A549 (cell line): ENCODE measurements around the gene FOLR1. TPM values are rescaled to one million over a fixed set of nuclear protein-coding genes. Genes with fewer than 3 reads are reported as not detected.
A peak's percentile ranks its signal among the peaks of the same experiment; 100 is the strongest.

Source experiments
- ATAC-seq, 2 experiments: fragments of 200-7000 bp in 1 of 2; fragments of >200 bp in 1 of 2; cut with Nextera tagmentation in 1 of 2; cut with Tn5 transposase in 1 of 2; 3 replicates each; pipeline versions ENCODE4 v1.8.0 to v1.9.1; 2018 to 2020; ENCODE audit warnings: mild to moderate bottlenecking in 1 of 2, moderate library complexity in 1 of 2
- CTCF ChIA-PET: fragments of 300-600 bp; sonication (Branson Sonifier 250); formaldehyde crosslinking; extraction: SDS; loops from one replicate; lab custom pipeline; 2021; ENCODE audit warnings: antibody characterized with exemption, inconsistent platforms; lab: Yijun Ruan, JAX
- POLR2A ChIA-PET: fragments of 350-600 bp; formaldehyde crosslinking; extraction: SDS; loops from one replicate; lab custom pipeline; 2021; ENCODE audit warnings: antibody characterized with exemption, inconsistent platforms; lab: Yijun Ruan, JAX
- DNase-seq, 2 experiments: peaks; one replicate each; pipeline versions ENCODE4 v3.0.0 to v3.0.0-alpha.2; 2011 to 2016; ENCODE audit warnings: low read depth in 1 of 2, low spot score in 1 of 2
- FAIRE-seq: peaks from 2 replicates; lab custom pipeline; 2011; peaks lifted over from hg19 to GRCh38; lab: Jason Lieb, UNC
- H3K27ac ChIP-seq, 2 experiments: fragments of >200 bp; sonication (Bioruptor Twin); formaldehyde crosslinking; 3 replicates each; pipeline ENCODE4 v1.5.1; 2016 to 2017
- H3K4me1 ChIP-seq: fragments of >200 bp; sonication (Bioruptor Twin); formaldehyde crosslinking; 3 replicates; pipeline ENCODE4 v1.6.1; 2016
- H3K4me2 ChIP-seq: fragments of >200 bp; sonication (Bioruptor Twin); formaldehyde crosslinking; 3 replicates; pipeline ENCODE4 v1.6.1; 2016
- H3K4me3 ChIP-seq: fragments of >200 bp; sonication (Bioruptor Twin); formaldehyde crosslinking; 3 replicates; pipeline ENCODE4 v1.5.1; 2016
- H3K9me3 ChIP-seq: fragments of >200 bp; sonication (Bioruptor Twin); formaldehyde crosslinking; 3 replicates; pipeline ENCODE4 v1.6.1; 2016
- BCL3 ChIP-seq: fragments of >200 bp; sonication (Bioruptor Twin); formaldehyde crosslinking; IDR thresholded peaks from 3 replicates; pipeline ENCODE4 v1.6.1; 2016
- CBX8 ChIP-seq: fragments of 200-600 bp; sonication (generic); IDR thresholded peaks from 2 replicates; pipeline ENCODE4 v1.6.1; 2016
- CHD2 ChIP-seq: fragments of 150-350 bp; IDR thresholded peaks from 2 replicates; pipeline ENCODE4 v1.6.1; 2014; ENCODE audit warnings: low read length; ENCODE audit not compliant: partially characterized antibody
- EP300 ChIP-seq, 2 experiments: fragments of >200 bp; sonication (Bioruptor Twin); formaldehyde crosslinking; IDR thresholded peaks; 2 replicates in 1 of 2; 3 replicates in 1 of 2; pipeline ENCODE4 v1.6.1; 2016 to 2017
- ESRRA ChIP-seq: fragments of 150-350 bp; IDR thresholded peaks from 2 replicates; pipeline ENCODE4 v1.6.1; 2014; ENCODE audit warnings: mild to moderate bottlenecking, low read length, borderline replicate concordance
- FOSL2 ChIP-seq, 2 experiments: fragments of 450-650 bp in 1 of 2; fragments of >200 bp in 1 of 2; sonication (Bioruptor Twin) in 1 of 2; formaldehyde crosslinking; IDR thresholded peaks; 2 replicates each; pipeline versions ENCODE4 v1.5.0 to v1.6.1; 2016 to 2020; ENCODE audit warnings: mild to moderate bottlenecking in 1 of 2, moderate library complexity in 1 of 2
- HDAC2 ChIP-seq: fragments of 200-600 bp; sonication (generic); IDR thresholded peaks from 2 replicates; pipeline ENCODE4 v1.6.1; 2016
- HOXB5 ChIP-seq: fragments of 250-450 bp; sonication (Bioruptor Pico); IDR thresholded peaks from 2 replicates; pipeline ENCODE4 v1.5.0; 2020; ENCODE audit warnings: mild to moderate bottlenecking, moderate library complexity
- JUN ChIP-seq, 2 experiments: fragments of >200 bp; sonication (Bioruptor Twin); formaldehyde crosslinking; IDR thresholded peaks; 2 replicates in 1 of 2; 3 replicates in 1 of 2; pipeline ENCODE4 v1.6.1; 2016 to 2017
- KDM1A ChIP-seq: fragments of 200-600 bp; sonication (generic); IDR thresholded peaks from 2 replicates; pipeline ENCODE4 v1.6.1; 2016; ENCODE audit warnings: low read depth, mild to moderate bottlenecking
- MAFK ChIP-seq: fragments of 450-650 bp; IDR thresholded peaks from 2 replicates; pipeline ENCODE4 v1.6.1; 2014; ENCODE audit not compliant: partially characterized antibody
- MAZ ChIP-seq: fragments of 150-350 bp; IDR thresholded peaks from 2 replicates; pipeline ENCODE4 v1.6.1; 2014; ENCODE audit warnings: antibody characterized with exemption, low read depth, low read length, borderline replicate concordance
- PHF8 ChIP-seq: fragments of 200-600 bp; sonication (generic); IDR thresholded peaks from 2 replicates; pipeline ENCODE4 v1.6.1; 2016; ENCODE audit warnings: low read depth, mild to moderate bottlenecking, antibody characterized with exemption, moderate library complexity, borderline replicate concordance
- POLR2A ChIP-seq: IDR thresholded peaks from 2 replicates; pipeline ENCODE4 v1.6.1; 2012; ENCODE audit warnings: mild to moderate bottlenecking, low read length
- POLR2AphosphoS2 ChIP-seq: conservative IDR thresholded peaks from 2 replicates; pipeline ENCODE4 v1.6.1; 2012; ENCODE audit warnings: low read length, improper control_type of control experiment, inconsistent platforms
- TFCP2L1 ChIP-seq: fragments of 250-450 bp; sonication (Bioruptor Pico); IDR thresholded peaks from 2 replicates; pipeline ENCODE4 v1.5.0; 2021; ENCODE audit warnings: mild to moderate bottlenecking
- WGBS: methylation state at CpG from one replicate; pipeline ENCODE4 v1.1.6; 2017; ENCODE audit errors: missing lambda C conversion rate; 5-methylcytosine and 5-hydroxymethylcytosine counted together
- polyA plus RNA-seq, 4 experiments: library from polyadenylated mRNA; depleted of rRNA in 3 of 4; stranded (reverse); fragments of >200 nt; fragmentation: RNase III in 1 of 4; extraction: RNeasy Plus Mini Kit Qiagen cat#74134 plus additional on column Dnase treatment in 1 of 4; gene quantifications; 2 replicates in 3 of 4; 3 replicates in 1 of 4; pipeline ENCODE4 v1.2.3, GENCODE V29; 2011 to 2017
- TF ChIP-seq, protein P1 (sequence below): IDR thresholded peaks from 2 replicates; pipeline ENCODE4 v1.6.1; 2012; ENCODE audit warnings: low read depth, borderline replicate concordance
- TF ChIP-seq, protein P2 (sequence below): IDR thresholded peaks from 2 replicates; pipeline ENCODE4 v1.6.1; 2012

FOLR1 gene
- polyA plus RNA-seq, 2 of the 4 experiments (the other 2 are of a cell fraction): 0.08 to 0.22 TPM

- H3K9me3 ChIP-seq: no peaks in the 10 kb centered on the region
- H3K27ac ChIP-seq: peak overlapping the region; percentile 97 to 98
- peak overlapping the region; percentile 92 for H3K4me3 ChIP-seq
- DNase-seq (peak; percentile 53 to 92), ATAC-seq (peak; percentile 75 to 88), FAIRE-seq (no peak)
- POLR2A ChIA-PET: interaction anchor here (0.6 to 1.1 kb wide), 6 partner anchors 14 to 124 kb away, joined by 3 to 4 read pairs (median 4); partner anchors contain the start of gene ANAPC15
- 1% methylated on average over 28 of the region's 47 CpGs for WGBS
- TF ChIP-seq KDM1A: 0 out of 2 replicates have a peak, but pooled peaks have one; percentile 21
- no peak for TF ChIP-seq FOSL2 (IDR thresholded peaks at IDR 0.05)
- TF ChIP-seq FOSL2 (CRISPR knock-in tag; IDR thresholded peaks at IDR 0.05): no peak
- TF ChIP-seq PHF8: peak; percentile 18; the same call in 1 of the 2 replicates
- no peak for TF ChIP-seq CHD2
- TF ChIP-seq, protein P1, sequence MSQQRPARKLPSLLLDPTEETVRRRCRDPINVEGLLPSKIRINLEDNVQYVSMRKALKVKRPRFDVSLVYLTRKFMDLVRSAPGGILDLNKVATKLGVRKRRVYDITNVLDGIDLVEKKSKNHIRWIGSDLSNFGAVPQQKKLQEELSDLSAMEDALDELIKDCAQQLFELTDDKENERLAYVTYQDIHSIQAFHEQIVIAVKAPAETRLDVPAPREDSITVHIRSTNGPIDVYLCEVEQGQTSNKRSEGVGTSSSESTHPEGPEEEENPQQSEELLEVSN: no peak
- TF ChIP-seq MAZ: no peak
- TF ChIP-seq CBX8: no peak
- TF ChIP-seq EP300 (IDR thresholded peaks at IDR 0.05): no peak
- TF ChIP-seq MAFK: peak; percentile 9
- no peak for TF ChIP-seq POLR2AphosphoS2
- TF ChIP-seq POLR2A: no peak
- TF ChIP-seq, protein P2, sequence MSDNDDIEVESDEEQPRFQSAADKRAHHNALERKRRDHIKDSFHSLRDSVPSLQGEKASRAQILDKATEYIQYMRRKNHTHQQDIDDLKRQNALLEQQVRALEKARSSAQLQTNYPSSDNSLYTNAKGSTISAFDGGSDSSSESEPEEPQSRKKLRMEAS: peak; percentile 55; the same call in 1 of the 2 replicates
- TF ChIP-seq TFCP2L1 (CRISPR knock-in tag): no peak
- CTCF ChIA-PET: interaction anchor here (0.7 to 9.4 kb wide), 18 partner anchors 14 to 587 kb away, joined by 3 to 83 read pairs (median 3); partner anchors contain the start of gene CLPB
- peak overlapping the region; percentile 93 for H3K4me2 ChIP-seq
- H3K4me1 ChIP-seq: peaks cover 24% of the 10 kb centered on the region
Observed at GRCh38 chr11:72222907-72223614, 31.1 kb downstream of the FOLR1 start.

GRCh38 chr11:72223615-72224563, 31.9 kb downstream of the FOLR1 start:
- peak; percentile 63 to 82 for ATAC-seq
- no peak for FAIRE-seq
- POLR2A ChIA-PET: interaction anchor here (0.6 to 1.1 kb wide), 6 partner anchors 13 to 123 kb away, joined by 3 to 4 read pairs (median 4); partner anchors contain the start of gene ANAPC15
- peak overlapping the region; percentile 93 for H3K4me2 ChIP-seq
- under 1% methylated on average over 21 of the region's 84 CpGs for WGBS
- DNase-seq: peak in 1 of 2 experiments; percentile 65
- H3K27ac ChIP-seq: peak overlapping the region; percentile 97 to 98
- CTCF ChIA-PET: interaction anchor here (0.7 to 9.4 kb wide), 13 partner anchors 13 to 588 kb away, joined by 3 to 83 read pairs (median 4); partner anchors contain the start of gene CLPB
- no peaks in the 10 kb centered on the region for H3K9me3 ChIP-seq
- H3K4me1 ChIP-seq: peaks cover 24% of the 10 kb centered on the region
- TF ChIP-seq PHF8 (peak; percentile 26; the same call in 1 of the 2 replicates), POLR2A (peak; percentile 39), HDAC2 (no peak), ESRRA (peak; percentile 64; the same call in 1 of the 2 replicates), HOXB5 (CRISPR knock-in tag) (0 out of 2 replicates have a peak, but pooled peaks have one; percentile 6), BCL3 (peak; percentile 62; the same call in 2 of the 3 replicates), JUN (IDR thresholded peaks at IDR 0.05) (peak in 1 of 2 experiments; percentile 71; a peak in 3 of 5 replicates), MAFK (no peak)
- TF ChIP-seq, protein P1: peak; percentile 8; the same call in 1 of the 2 replicates
- TF ChIP-seq, protein P2: 0 out of 2 replicates have a peak, but pooled peaks have one; percentile 10
- H3K4me3 ChIP-seq: peak overlapping the region; percentile 92
